Endodermal cell (in vitro differentiated cells): Measurements from ENCODE around the gene ADGB. TPM values are rescaled to one million over a fixed set of nuclear protein-coding genes. Genes with fewer than 3 reads are reported as not detected.
"Not testable (repeated sequence)": the region's sequence is repeated elsewhere in the genome, so short reads cannot be mapped to it uniquely, and the experiment has no call there.

ENCODE experiments used
- DNase-seq: peaks from one replicate; pipeline ENCODE4 v3.0.0-alpha.2; 2017
- H3K27ac ChIP-seq: 2 replicates; pipeline ENCODE4 v1.5.1; 2013; ENCODE audit warnings: mild to moderate bottlenecking, low read depth, low read length, moderate library complexity
- H3K27me3 ChIP-seq: 2 replicates; pipeline ENCODE4 v1.6.1; 2013; ENCODE audit warnings: mild to moderate bottlenecking, low read length, moderate library complexity; ENCODE audit not compliant: insufficient read depth, control insufficient read depth, poor library complexity, severe bottlenecking
- H3K36me3 ChIP-seq: 2 replicates; pipeline ENCODE4 v1.7.0; 2013; ENCODE audit warnings: mild to moderate bottlenecking, low read length, moderate library complexity; ENCODE audit not compliant: control insufficient read depth, insufficient read depth
- H3K4me1 ChIP-seq: one replicate; pipeline ENCODE4 v1.7.0; 2013; ENCODE audit warnings: low read length; ENCODE audit not compliant: control insufficient read depth, insufficient read depth
- H3K4me3 ChIP-seq: 2 replicates; pipeline ENCODE4 v1.5.1; 2013; ENCODE audit warnings: mild to moderate bottlenecking, low read length, moderate library complexity
- H3K9ac ChIP-seq: 2 replicates; pipeline ENCODE4 v1.6.1; 2013; ENCODE audit warnings: mild to moderate bottlenecking, low read length, moderate library complexity; ENCODE audit not compliant: poor library complexity, severe bottlenecking; ENCODE audit errors: extremely low read depth
- H3K9me3 ChIP-seq: 2 replicates; pipeline ENCODE4 v1.6.1; 2013; ENCODE audit warnings: mild to moderate bottlenecking, low read length, moderate library complexity; ENCODE audit not compliant: control insufficient read depth
- H3K27ac Mint-ChIP-seq: 2 replicates; pipeline ENCODE4 v1.8.0; 2020; ENCODE audit warnings: mixed read lengths
- H3K27me3 Mint-ChIP-seq: 2 replicates; pipeline ENCODE4 v1.8.0; 2021; ENCODE audit warnings: mild to moderate bottlenecking, mixed read lengths; ENCODE audit not compliant: insufficient read depth
- H3K36me3 Mint-ChIP-seq: 2 replicates; pipeline ENCODE4 v1.8.0; 2020; ENCODE audit warnings: low read depth, mixed read lengths
- H3K4me1 Mint-ChIP-seq: 2 replicates; pipeline ENCODE4 v1.8.0; 2020; ENCODE audit warnings: mixed read lengths
- H3K4me3 Mint-ChIP-seq: 2 replicates; pipeline ENCODE4 v1.8.0; 2020; ENCODE audit warnings: mild to moderate bottlenecking, moderate library complexity, mixed read lengths
- H3K9me3 Mint-ChIP-seq: 2 replicates; pipeline ENCODE4 v1.8.0; 2020; ENCODE audit warnings: mild to moderate bottlenecking, mixed read lengths
- CTCF ChIP-seq: fragments of 200-600 bp; sonication (generic); conservative IDR thresholded peaks from 2 replicates; pipeline ENCODE4 v1.5.0; 2021; ENCODE audit warnings: antibody characterized with exemption, mild to moderate bottlenecking
- WGBS, 2 experiments: methylation state at CpG; one replicate each; pipeline versions ENCODE4 v1.1.5 to v1.1.7; 2013; ENCODE audit warnings: missing lambda C conversion rate in 2 of 2, mixed read lengths in 1 of 2; ENCODE audit not compliant: insufficient coverage in 1 of 2, insufficient read length in 1 of 2; 5-methylcytosine and 5-hydroxymethylcytosine counted together
- total RNA-seq, 2 donors: library from RNA; stranded (reverse); fragmentation: NEBNext Ultra II Directional in 1 of 2; extraction: Animal tissue kit (Norgen Biotek cat#: 25700) in 1 of 2; gene quantifications; 2 replicates in 1 of 2; 3 replicates in 1 of 2; pipeline ENCODE4 v1.2.1, GENCODE V29; 2021

Gene ADGB
- total RNA-seq, 2 donors from 2014 or later = 0.37 to 1.3 TPM

- Mint-ChIP-seq H3K27me3 (no peaks in the 10 kb centered on the region), H3K4me3 (no peak overlapping the region), H3K36me3 (no peaks in the 10 kb centered on the region), H3K27ac (no peak overlapping the region), H3K9me3 (no peaks in the 10 kb centered on the region), H3K4me1 (peaks cover 2% of the 10 kb centered on the region)
- no peaks in the 10 kb centered on the region for H3K27me3 ChIP-seq
- TF ChIP-seq CTCF = no peak
- 86% methylated on average over 1 of the region's 1 CpG; no CpG with 5 or more reads in 1 of the 2 experiments for WGBS, 2 experiments
- no peak overlapping the region for H3K27ac ChIP-seq
- no peak overlapping the region for H3K4me3 ChIP-seq
- no peaks in the 10 kb centered on the region for H3K4me1 ChIP-seq
- DNase-seq = no peak
- no peaks in the 10 kb centered on the region for H3K9me3 ChIP-seq
- no peaks in the 10 kb centered on the region for H3K36me3 ChIP-seq
- no peak overlapping the region for H3K9ac ChIP-seq
Measured at GRCh38 chr6:146851837-146852236, 253.1 kb downstream of the ADGB start.

GRCh38 chr6:146854521-146855255 is 255.9 kb downstream of the ADGB start:
- H3K4me3 Mint-ChIP-seq, DNase-seq, H3K27me3 Mint-ChIP-seq, H3K27ac Mint-ChIP-seq, H3K9me3 ChIP-seq, H3K4me3 ChIP-seq, H3K36me3 ChIP-seq, H3K27ac ChIP-seq, H3K36me3 Mint-ChIP-seq, H3K9me3 Mint-ChIP-seq, H3K9ac ChIP-seq, H3K27me3 ChIP-seq, H3K4me1 ChIP-seq, H3K4me1 Mint-ChIP-seq: not testable (repeated sequence)
- 89 to 90% methylated on average over 6 of the region's 6 CpGs for WGBS, 2 experiments

DNA sequence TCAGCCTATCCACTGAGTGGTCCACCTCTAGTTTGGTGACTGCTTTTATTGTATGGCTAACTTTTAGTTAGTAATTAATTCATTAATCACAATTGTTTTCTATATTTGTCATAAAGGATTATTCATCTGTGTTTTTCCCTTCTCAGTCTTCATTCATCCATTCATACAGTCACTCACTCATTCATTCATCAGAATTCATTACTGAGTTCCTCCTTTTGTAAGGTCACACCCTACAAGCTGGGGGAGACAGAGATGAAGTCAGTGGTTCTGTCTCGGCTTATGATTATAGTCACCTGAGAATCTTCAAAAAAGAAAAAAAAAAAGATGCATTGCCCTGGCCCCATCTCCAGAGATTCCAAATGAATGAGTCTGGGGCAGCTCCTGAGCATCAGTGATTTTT is 257.1 kb downstream of the ADGB start:
- no peaks in the 10 kb centered on the region for H3K27me3 Mint-ChIP-seq
- H3K36me3 Mint-ChIP-seq = no peaks in the 10 kb centered on the region
- no peaks in the 10 kb centered on the region for H3K4me1 ChIP-seq
- WGBS, 2 experiments = 93 to 97% methylated on average over 1 of the region's 1 CpG
- H3K4me3 ChIP-seq = no peak overlapping the region
- no peak overlapping the region for H3K27ac Mint-ChIP-seq
- H3K27ac ChIP-seq = no peak overlapping the region
- no peak overlapping the region for H3K4me3 Mint-ChIP-seq
- no peaks in the 10 kb centered on the region for H3K9me3 ChIP-seq
- H3K9ac ChIP-seq = no peak overlapping the region
- no peaks in the 10 kb centered on the region for H3K27me3 ChIP-seq
- no peak for DNase-seq
- TF ChIP-seq CTCF = no peak
- peaks cover 4% of the 10 kb centered on the region for H3K4me1 Mint-ChIP-seq
- no peaks in the 10 kb centered on the region for H3K36me3 ChIP-seq
- H3K9me3 Mint-ChIP-seq = no peaks in the 10 kb centered on the region

DNA sequence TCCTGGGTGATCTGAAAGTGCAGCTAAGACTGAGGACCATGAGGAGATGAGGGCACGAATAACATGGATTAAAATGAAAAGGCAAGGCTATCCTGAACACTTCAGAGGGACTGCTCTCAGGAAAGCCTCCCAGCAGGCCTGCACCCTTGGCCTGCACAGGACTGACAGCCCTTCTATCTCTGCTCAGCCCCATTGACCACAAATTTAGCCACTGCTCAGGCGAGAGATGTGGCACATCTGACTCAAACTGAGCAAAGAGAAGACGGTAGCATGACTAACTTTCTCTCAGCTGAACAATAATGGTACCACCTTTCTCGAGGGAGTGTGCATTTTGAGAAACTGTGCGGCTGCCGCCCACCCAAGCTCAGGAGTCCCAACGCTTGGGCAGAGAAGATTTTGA is 257.5 kb downstream of the ADGB start:
- Histone ChIP-seq H3K27ac (no peak overlapping the region), H3K9ac (no peak overlapping the region), H3K36me3 (no peaks in the 10 kb centered on the region), H3K27me3 (no peaks in the 10 kb centered on the region), H3K4me3 (no peak overlapping the region), H3K4me1 (no peaks in the 10 kb centered on the region), H3K9me3 (no peaks in the 10 kb centered on the region)
- H3K27me3 Mint-ChIP-seq = no peaks in the 10 kb centered on the region
- no peaks in the 10 kb centered on the region for H3K9me3 Mint-ChIP-seq
- H3K36me3 Mint-ChIP-seq = no peaks in the 10 kb centered on the region
- H3K4me3 Mint-ChIP-seq = no peak overlapping the region
- H3K27ac Mint-ChIP-seq = no peak overlapping the region
- H3K4me1 Mint-ChIP-seq = peaks cover 4% of the 10 kb centered on the region
- no peak for TF ChIP-seq CTCF
- no peak for DNase-seq
- WGBS, 2 experiments = 92 to 96% methylated on average over 3 to 7 of the region's 7 CpGs
